ENCODE results near the gene KIF17.

KIF17 gene

DNA sequence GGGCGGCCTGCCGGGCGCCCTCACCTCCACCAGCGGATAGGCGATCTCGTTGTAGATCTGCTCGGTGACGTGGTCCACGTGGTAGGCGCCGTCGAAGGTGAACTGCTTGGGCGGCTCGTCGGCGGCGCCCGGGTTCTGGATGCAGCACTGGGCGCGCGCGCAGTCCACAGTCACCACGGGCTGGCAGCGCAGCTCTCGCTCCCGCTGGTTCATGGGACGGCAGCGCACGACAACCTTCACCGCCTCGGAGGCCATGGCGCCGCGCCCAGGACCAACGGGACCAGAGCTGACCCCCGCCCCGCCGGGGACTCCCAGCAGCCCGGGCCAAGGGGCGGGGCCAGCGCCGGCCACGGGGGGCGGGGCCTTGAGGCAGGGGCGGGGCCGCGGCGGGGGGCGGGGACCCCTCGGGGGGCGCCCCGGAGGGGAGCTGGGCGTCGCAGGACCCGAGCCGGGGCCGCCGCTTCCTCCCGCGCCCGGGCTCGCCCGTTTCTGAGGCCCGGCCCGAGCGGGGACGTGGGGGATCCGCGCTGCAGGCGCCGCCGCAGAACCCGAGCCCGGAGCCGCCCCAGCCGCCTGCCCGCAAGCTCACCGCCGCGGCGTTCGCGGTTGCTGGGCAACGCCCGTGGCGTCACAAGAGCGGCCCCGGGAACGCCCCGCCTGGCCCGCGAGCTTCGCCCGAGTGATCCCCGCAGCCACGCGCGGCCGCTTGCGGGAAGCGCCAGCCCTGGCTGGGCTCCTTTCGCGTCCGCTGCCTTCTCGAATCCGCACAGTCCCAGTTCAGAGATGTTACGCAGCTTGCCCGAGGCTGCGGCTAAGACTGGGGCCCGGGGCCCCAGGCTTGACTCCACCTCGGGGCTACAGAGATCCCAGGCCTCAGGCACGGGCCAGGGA is at the start of gene KIF17:
Gene KIF17, minus strand, starts transcription at position 556 of the 891 bp plus-strand sequence. Its CDS starts 301 bp downstream, at position 255.
- DNase-seq (ENCODE audit: low read depth in 2 of 3, low spot score in 2 of 3) = no peak

DNA sequence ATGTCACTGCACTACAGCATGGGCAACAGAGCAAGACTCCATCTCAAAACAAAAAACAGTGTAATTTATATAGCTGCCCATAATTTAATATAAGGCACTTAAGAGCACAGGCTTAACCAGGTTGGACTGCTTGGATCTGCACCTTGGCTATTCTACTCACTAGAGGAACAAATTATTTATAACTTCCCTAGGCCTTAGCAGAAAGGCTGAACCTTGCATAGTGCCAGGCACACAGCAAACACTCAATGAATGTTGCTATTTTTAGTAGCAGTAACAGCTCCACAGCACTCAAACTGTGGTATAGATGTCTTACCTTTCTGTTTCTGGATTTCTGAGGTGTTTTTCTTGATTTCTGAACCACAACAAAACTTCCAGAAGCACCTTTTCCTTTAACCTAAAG is 49.5 kb upstream of the KIF17 start:
- DNase-seq (ENCODE audit: low read depth in 2 of 3, low spot score in 2 of 3) = no peak

DNA sequence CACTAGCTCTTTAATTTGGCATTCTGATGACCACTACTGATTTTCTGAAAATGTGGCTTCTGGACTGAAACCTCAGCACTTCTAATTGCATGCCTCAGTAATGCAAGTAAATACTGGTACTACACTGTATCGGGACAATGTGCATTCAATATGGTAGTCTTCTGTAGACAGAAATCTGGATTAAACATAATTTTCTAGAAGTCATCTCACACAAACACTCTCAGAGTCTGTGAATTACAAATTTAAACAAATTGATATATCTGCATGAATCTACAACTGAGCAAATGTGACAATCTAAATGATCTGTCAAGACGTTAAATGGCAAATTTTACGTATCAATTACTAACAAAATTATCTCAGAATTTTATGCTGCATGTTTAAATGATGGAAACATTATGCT is 45.6 kb upstream of the KIF17 start:
- DNase-seq (ENCODE audit: low read depth in 2 of 3, low spot score in 2 of 3) = no peak

DNA sequence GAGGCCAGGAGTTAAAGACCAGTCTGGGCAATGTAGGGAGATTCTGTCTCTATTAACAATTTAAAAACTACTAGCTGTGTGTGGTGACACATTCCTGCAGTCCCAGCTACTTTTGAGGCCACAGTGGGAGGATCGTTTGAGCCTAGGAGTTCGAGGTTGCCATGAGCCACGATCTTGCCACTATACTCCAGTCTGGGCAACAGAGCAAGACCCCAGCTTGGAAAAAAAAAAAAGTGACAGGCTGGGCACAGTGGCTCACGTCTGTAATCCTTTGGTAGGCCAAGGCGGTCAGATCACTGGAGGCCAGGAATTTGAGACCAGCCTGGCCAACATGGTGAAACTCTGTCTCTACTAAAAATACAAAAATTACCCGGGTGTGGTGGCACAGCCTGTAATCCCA is 42.5 kb upstream of the KIF17 start:
- DNase-seq (ENCODE audit: low read depth in 2 of 3, low spot score in 2 of 3) = no peak

DNA sequence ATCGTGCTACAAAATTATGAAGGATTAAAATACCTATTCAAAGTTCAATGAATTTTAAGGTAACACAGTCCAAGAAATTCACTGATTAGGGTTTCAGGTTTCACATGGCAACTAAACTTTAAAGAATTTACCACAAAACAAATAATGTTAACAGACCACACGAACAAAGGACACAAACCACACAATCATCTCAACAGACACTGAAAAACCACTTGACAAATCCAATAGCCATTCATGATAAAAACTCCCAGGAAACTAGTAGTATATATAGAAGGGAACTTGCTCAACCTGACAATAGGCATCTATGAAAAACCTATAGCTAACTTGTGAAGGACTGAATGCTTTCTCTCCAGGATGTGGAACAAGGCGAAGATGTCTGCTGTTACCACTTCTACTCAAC is 35.8 kb upstream of the KIF17 start:
- no peak for DNase-seq (ENCODE audit: low read depth in 2 of 3, low spot score in 2 of 3)

DNA sequence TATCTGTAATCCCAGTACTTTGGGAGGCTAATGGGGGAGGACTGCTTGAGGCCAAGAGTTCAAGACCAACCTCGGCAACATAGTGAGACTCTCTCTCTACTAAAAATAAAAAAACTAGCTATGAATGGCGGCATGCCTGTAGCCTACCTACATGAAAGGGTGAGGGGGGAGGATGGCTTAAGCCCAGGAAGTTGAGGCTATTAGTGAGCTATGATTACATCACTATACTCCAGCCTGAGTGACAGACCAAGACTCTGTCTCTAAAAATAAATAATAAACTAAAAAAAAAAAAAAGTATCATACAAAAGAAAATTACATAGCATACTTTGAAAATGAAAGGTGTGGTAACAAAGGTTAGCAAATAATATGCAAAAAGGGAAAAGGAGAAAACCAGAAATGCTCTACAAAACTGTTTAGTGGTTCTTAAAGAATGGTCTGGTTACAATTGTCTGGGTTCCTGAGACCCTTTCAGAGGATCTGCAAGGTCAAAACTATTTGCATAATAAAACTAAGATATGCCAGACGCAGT is 33.7 kb upstream of the KIF17 start:
- DNase-seq (ENCODE audit: low read depth in 2 of 3, low spot score in 2 of 3) = no peak

DNA sequence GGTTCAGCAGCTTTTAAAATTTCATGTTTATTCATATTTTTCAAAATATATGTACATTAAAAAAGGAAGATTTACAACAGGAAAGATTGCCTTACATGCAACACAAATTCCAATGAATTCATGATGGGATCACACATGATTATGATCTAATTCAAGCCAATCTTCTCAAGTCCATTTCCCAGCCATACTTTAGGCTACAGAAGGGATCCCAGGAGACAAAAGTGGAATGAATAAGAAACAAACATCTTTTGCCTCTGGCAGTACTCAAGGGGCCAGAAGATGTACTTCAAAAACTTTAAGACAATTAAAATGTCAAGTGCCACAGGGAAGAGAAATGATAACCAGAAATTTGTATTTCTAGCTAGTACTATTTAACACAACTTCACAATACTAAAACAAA is 24.9 kb upstream of the KIF17 start:
- DNase-seq (ENCODE audit: low read depth in 2 of 3, low spot score in 2 of 3) = no peak

DNA sequence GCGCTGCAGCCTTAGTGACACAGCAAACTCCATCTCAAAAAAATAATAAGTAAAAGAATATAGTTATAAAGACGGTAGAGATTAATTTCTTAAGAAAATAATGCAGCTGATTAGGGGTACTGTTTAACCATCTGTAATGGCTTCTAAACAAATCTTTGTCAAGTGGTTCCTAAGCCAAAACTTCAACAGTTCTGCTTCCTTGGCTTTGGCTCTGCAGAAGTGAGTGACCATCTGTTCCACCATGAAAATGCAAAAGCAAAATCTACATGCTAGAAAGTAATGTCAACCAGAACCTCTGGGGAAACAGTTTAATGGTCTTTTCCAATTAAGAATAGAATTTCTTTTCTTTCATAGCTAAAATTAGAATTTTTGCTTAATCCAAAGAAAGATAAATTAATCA is 23.0 kb upstream of the KIF17 start:
- DNase-seq (ENCODE audit: low read depth in 2 of 3, low spot score in 2 of 3) = no peak

DNA sequence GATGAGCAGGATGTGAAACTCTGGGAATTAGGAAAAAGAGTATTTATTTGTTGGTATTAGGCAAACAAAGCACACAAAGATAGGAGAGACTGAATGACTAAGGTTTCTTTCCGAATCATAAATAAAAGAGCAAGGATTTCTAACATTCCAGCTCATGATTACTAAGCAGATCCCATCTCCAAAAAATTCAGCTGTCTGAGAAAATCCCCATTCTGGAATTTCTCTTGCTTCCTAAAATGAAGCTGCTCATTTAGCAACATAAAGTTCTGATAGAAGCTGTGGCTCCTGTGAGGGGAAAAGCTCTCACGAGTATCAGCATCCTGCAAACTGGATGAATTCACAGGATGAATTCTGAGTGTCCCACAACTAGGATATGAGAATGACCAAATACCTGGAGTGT is 21.4 kb upstream of the KIF17 start:
- no peak for DNase-seq (ENCODE audit: low read depth in 2 of 3, low spot score in 2 of 3)

DNA sequence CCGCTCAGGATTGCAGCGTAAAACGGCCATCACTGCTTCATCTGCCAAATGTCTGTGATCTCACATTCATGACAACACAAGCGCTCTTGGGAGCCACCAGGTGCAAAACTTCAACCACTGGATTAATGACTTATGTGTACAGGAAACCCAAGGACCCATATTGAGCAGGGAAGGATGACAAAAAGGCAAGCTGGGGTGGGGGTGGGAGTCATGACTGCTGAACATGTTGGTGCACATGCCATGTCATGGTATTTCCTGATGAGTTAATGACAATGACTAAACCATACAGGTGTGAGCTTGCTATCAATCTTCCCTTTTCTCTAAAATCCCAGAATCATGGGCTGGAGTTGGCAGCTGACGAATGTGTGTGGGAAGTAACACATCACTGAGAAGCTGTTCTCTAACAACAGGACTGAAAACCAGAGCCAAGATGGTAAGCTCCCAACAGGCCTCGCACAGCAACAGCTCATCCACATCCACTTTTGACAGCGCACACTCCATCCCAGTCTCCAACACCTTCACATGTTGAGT is 17.8 kb upstream of the KIF17 start:
- no peak for DNase-seq (ENCODE audit: low read depth in 2 of 3, low spot score in 2 of 3)

DNA sequence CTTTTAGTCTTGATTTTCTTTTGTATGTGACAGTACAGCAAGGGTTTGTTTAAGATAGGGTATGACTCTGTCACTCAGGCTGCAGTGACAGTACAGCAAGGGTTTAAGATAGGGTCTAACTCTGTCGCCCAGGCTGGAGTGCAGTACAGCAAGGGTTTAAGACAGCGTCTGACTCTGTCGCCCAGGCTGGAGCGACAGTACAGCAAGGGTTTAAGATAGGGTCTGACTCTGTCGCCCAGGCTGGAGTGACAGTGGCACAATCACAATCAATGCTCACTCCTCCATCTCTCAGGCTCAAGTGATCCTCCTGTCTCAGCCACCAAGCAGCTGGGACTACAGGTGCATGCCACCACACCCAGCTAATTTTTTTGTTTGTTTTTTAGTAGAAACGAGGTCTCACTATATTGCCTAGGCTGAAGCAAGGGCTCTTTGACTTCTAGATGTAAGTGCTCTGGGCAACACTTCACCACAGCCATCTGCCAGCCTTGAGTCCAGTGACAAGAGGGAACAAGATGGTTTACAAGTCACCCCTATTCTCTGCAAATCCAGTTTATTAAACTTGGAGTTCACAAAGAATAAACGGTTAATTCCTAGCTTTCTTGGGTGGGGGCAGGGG is 15.7 kb upstream of the KIF17 start:
- no peak for DNase-seq (ENCODE audit: low read depth in 2 of 3, low spot score in 2 of 3)

DNA sequence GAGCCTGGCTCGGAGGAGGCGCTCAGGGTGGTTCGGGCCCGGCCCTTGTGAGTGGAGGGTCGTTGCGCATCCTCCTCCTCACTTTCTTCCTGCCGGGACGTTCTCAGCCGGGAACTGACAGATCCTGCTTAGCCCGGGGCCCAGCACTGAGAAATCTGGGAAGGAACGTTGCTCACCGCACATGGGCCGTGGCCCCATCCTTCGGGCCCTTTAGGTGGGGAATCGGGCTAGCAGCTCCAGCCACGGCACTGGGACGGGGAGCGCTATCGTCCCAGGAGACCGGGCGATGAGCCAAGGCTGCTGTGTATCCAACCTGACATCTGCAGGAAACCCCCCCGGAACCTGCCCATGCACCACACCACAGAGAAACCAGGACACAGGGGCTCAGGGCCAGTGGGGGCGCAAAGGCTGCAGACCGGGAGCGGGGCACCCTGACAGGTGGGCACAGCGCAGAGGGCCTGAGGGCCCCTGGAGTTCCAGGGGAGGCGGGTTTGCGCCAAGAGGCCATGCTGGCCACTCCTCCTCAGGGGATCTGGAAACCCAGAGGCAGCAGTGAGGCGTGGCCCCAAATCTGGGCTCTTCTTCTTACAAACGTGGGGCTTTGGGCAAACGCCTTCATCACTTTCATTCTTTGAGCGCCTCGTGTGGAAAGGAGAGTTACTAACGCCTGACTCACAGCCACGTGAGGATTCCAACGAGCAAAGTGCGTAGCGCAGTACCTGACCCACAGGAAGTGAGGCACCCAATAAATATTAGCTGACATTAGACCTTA is 15.0 kb upstream of the KIF17 start, which contains the start of gene SH2D5:
Gene SH2D5, minus strand, starts transcription at position 116 of the 772 bp plus-strand sequence. CDS start 4,659 bp downstream, outside the sequence.
- peak in 2 of 3 experiments; percentile 42 to 53 for DNase-seq (ENCODE audit: low read depth in 2 of 3, low spot score in 2 of 3)

DNA sequence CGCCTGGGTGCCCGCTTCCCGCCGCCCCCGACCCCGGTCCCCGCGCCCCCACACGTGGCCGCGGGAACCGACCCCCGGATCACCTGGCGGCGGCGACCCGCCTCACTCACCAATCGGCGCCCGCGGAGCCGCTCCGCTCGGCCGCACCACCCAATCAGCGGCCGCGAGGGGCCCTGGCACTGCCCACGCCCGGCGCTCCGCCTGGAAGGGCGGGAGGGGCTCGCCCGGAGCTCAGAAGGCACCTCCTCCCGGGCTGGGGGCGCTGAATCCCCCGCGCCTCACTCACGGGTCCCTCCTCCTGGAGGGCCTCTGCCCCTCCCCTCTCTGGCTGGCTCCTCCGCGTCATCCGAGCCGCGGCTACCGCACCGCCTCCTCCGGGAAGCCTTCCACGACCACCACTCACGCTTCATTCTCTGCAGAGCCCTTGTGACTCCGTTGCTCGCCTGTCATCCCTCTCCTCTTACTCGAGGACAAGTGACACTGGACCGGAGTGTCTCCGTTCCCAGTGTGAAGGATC is 14.3 kb upstream of the KIF17 start:
- DNase-seq (ENCODE audit: low read depth in 2 of 3, low spot score in 2 of 3) = peak in 2 of 3 experiments; percentile 27 to 29

DNA sequence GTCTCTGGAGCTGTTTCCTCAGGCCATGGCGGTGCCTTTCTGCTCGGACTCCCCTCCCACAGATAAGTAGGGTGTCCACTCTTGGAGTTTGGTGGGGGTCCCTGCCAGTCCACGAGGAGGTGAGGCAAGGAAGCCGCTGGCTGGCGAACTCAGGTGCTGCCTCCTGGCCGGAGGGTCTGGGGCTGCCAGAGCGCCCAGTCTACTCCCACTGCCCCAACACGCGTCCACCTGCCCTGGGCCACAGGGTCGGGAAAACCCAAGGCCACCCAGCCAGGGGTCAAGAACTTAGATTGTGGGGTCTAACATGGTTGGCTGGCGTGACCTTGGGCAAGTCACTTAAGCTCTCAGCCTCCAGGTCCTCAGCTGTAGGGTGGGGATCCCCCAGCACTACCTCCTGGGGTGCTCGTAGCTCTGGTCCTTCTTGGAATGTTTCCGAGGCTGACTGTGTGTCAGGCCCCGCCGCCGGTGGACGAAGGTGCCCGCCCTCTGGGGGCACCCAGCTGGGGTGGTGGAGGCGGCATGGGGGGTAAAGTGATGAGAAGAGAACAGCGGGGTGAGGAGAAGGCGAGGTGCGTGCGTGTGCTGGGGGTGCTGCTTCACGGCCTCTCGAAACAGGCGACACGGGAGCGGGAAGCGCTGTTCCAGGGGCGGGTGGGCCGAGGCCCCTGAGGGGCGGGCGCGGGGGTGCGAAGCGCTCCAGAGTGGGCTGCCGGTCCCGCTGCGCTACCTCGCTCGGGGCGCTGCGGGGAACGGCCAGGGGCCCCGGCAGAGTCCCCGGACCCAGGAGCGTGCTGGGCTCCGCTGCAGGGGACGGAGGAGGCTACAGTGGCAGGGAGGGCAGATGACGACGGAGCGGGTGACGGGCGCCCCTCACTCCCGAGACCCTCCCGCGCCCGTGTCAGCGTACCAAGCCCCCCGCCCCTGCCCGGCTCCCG is 13.5 kb upstream of the KIF17 start:
- no peak for DNase-seq (ENCODE audit: low read depth in 2 of 3, low spot score in 2 of 3)

DNA sequence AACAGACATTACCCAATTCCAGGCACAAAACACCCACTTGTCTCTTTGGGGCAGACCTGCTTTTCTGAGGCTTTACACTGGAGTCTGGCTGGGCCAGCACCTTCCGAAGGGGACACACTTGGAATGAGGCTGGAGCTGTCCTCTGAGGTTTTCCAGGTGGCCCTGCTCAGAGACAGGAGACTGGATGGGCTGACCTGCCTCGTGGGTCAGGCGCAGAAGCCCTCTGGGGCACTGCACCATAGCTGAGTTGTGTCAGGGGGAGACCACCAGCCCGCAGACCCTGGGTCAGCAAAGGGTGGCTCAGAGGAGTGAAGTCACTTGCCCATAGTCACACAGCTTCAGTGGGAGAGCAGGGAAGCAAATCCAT is 12.9 kb upstream of the KIF17 start:
- DNase-seq (ENCODE audit: low read depth in 2 of 3, low spot score in 2 of 3) = no peak

DNA sequence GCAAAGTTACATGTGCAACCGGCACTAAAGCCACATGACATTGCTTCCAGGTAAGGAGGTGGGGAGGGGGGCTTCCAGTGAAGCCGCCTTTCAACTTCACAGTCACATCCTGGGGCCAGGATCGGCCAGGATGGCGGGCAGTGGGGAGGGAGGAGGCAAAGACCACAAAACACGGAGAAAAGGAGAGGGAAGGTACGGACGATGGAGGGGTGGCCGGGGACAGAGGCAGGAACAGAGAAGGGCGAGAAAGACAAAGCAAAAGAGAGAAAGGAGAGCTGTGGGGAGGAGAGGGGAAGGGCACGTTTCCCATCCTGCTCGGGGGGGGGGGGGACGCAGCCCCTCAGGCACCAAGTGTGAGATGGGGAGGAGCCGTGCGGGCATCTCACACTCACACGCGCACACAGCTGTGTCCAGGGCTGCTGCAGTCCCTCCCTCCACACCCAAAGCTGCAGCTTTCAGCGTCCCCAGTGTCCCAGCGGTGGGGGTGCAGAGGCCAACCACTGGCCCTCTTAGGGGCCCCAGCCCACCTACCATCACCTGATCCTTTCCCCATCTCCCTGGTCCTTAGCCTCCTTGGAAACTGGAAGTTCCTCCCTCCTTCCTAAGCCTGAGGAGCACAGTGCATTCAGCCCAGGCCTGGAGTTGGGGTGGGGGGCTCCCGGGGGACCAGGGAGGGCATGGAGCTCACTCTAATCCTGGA is 12.3 kb upstream of the KIF17 start:
- DNase-seq (ENCODE audit: low read depth in 2 of 3, low spot score in 2 of 3) = no peak

DNA sequence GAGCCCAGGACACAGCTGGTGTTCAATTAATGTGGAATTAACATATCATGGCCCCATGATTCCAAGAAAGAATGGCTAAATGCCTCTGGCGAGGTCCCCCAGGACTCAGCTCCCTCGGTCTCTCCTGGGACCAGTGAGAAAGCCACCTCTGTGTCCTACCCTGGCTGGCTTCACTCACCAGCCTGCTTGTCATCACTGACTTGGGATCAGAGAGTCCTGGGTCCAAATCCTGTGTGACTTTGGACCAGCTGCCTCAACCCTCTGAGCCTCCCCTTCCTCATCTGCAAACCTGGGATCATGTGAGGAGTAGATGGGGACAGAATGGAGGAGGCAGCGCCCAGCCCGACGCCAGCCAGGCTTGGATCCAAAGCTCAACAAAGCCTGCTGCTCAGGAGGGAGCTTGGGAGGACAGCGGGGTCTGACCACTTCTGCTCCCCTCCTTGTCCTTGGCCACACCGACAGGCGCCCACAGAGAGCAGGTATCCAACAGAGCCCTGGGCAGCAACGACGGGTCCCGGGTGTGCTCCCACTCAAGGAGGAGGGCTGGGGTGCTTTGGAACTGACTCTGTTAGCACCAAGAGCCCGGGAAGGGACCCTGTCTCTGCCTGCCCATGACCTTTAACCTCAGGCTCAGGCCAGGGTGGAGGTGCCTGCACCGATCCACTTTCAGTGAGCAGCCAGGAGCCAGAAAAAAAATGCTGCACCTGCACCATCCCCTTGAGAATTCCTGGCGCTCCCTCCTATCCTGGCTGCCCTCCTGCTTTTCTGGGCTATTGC is 11.5 kb upstream of the KIF17 start:
- DNase-seq (ENCODE audit: low read depth in 2 of 3, low spot score in 2 of 3) = no peak

DNA sequence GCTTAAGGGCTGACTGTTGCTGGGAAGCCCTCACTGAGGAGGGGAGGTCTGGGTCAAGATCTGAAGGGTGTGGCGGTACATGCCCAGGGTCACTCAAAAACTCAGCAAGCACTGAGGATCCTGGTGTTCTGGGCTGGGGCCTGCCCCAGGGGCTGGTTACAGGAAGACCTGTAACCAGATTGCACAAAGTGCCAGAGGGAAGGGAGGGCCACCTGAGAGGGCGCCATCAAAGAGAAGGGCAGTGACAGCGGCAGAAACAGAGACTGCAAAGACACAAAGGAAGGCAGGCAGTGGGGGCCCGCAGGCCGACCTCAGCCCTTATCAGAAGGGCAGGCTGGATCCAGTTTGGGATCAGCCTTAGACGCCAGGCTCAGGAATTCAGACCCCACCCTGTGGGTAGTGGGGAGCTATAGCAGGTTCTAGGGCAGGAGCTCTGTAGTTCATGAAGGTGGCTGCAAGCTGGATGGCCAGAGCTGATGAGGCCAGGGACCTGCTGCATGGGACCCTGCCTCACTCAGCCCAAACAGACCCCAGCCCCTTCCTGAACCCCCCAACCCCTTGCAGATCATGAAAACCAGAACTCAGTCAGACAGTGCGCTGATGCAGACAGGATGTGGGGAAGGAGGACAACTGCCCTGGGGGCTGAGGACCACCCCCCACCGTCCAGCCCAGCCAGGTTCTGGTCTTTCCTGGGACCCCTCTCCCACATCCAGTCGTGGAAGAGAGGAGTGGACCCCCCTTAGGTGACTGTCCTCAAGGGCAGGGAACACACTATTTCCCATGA is 10.8 kb upstream of the KIF17 start:
- DNase-seq (ENCODE audit: low read depth in 2 of 3, low spot score in 2 of 3) = no peak
